Umbilical cord (tissue), 2 donors: ENCODE measurements around the gene PCSK6. TPM values are rescaled to one million over a fixed set of nuclear protein-coding genes. Genes with fewer than 3 reads are reported as not detected.
A peak's percentile ranks its signal among the peaks of the same experiment; 100 is the strongest.
"Not testable (repeated sequence)": the region's sequence is repeated elsewhere in the genome, so short reads cannot be mapped to it uniquely, and the experiment has no call there.

Source experiments
- DNase-seq: peaks from one replicate; pipeline ENCODE4 v3.0.0-alpha.2; 2015; ENCODE audit warnings: low spot score
- total RNA-seq: library from RNA; depleted of rRNA; stranded (reverse); fragments of >200 nt; gene quantifications from one replicate; pipeline ENCODE4 v1.2.3, GENCODE V29; 2014; ENCODE audit warnings: low replicate concordance; ENCODE audit not compliant: insufficient read depth

PCSK6 gene
- total RNA-seq, 1 donor from 2014 or later: 22.6 TPM

GRCh38 chr15:101380146-101380545, 109.4 kb downstream of the PCSK6 start:
- DNase-seq: no peak

- no peak for DNase-seq
Observed at GRCh38 chr15:101379647-101380046, 109.9 kb downstream of the PCSK6 start.

- DNase-seq: no peak
Observed at GRCh38 chr15:101378879-101379278, 110.6 kb downstream of the PCSK6 start.

- no peak for DNase-seq
Observed at GRCh38 chr15:101378171-101378755, 111.2 kb downstream of the PCSK6 start.

GRCh38 chr15:101376615-101377395, 112.7 kb downstream of the PCSK6 start:
- no peak for DNase-seq

GRCh38 chr15:101375006-101375405, 114.5 kb downstream of the PCSK6 start:
- DNase-seq: not testable (repeated sequence)

GRCh38 chr15:101374326-101374725, 115.2 kb downstream of the PCSK6 start:
- DNase-seq: no peak

GRCh38 chr15:101373577-101373976, 115.9 kb downstream of the PCSK6 start:
- DNase-seq: no peak

GRCh38 chr15:101372960-101373525, 116.5 kb downstream of the PCSK6 start:
- DNase-seq: peak; percentile 10

- DNase-seq: peak; percentile 13
Observed at GRCh38 chr15:101372149-101372577, 117.3 kb downstream of the PCSK6 start.

GRCh38 chr15:101371519-101371918, 118.0 kb downstream of the PCSK6 start:
- DNase-seq: no peak

GRCh38 chr15:101371081-101371480, 118.4 kb downstream of the PCSK6 start:
- DNase-seq: no peak

- no peak for DNase-seq
Observed at GRCh38 chr15:101370330-101371024, 119.0 kb downstream of the PCSK6 start.

- DNase-seq: no peak
Observed at GRCh38 chr15:101369676-101370075, 119.8 kb downstream of the PCSK6 start.

- DNase-seq: no peak
Observed at GRCh38 chr15:101368861-101369642, 120.5 kb downstream of the PCSK6 start.

- DNase-seq: no peak
Observed at GRCh38 chr15:101368086-101368780, 121.3 kb downstream of the PCSK6 start.

GRCh38 chr15:101366853-101367252, 122.7 kb downstream of the PCSK6 start:
- no peak for DNase-seq

- no peak for DNase-seq
Observed at GRCh38 chr15:101362986-101363566, 126.4 kb downstream of the PCSK6 start.

GRCh38 chr15:101362359-101362758, 127.1 kb downstream of the PCSK6 start:
- no peak for DNase-seq

GRCh38 chr15:101361418-101361817, 128.1 kb downstream of the PCSK6 start:
- no peak for DNase-seq
